Mammary epithelial cell (primary cell): ENCODE results near the gene FHOD1.

Source experiments
- CTCF ChIP-seq, 2 donors: IDR thresholded peaks in 1 of 2; conservative IDR thresholded peaks in 1 of 2; 2 replicates each; pipeline ENCODE4 v1.5.1; 2011 to 2012; ENCODE audit warnings: inconsistent platforms in 2 of 2, low read length in 2 of 2, mild to moderate bottlenecking in 2 of 2, control low read depth in 1 of 2, low read depth in 1 of 2; ENCODE audit not compliant: insufficient read depth in 1 of 2; ENCODE audit errors: extremely low read depth in 1 of 2
- EZH2 ChIP-seq: IDR thresholded peaks from 2 replicates; pipeline ENCODE4 v1.6.1; 2012; ENCODE audit warnings: low read length, inconsistent platforms, borderline replicate concordance

- TF ChIP-seq CTCF (conservative IDR thresholded peaks at IDR 0.05 in 1 of 2, IDR thresholded peaks at IDR 0.05 in 1 of 2; ENCODE audit: extremely low read depth in 1 of 2, insufficient read depth in 1 of 2, low read depth in 1 of 2, low read length in 2 of 2) (no peak), EZH2 (no peak)
Observed at GRCh38 chr16:67194260-67194659, 53.0 kb downstream of the FHOD1 start.
